Lower leg skin (tissue), 4 donors: ENCODE measurements around the gene CBFA2T3. TPM values are rescaled to one million over a fixed set of nuclear protein-coding genes. Genes with fewer than 3 reads are reported as not detected.

Experiments used
- DNase-seq, 2 donors: peaks; one replicate each; pipeline ENCODE4 v3.0.0-alpha.2; 2019; ENCODE audit warnings: low spot score in 2 of 2
- H3K4me3 ChIP-seq: fragments of 200-600 bp; sonication (generic); 2 replicates; pipeline ENCODE4 v1.5.1; 2017; ENCODE audit warnings: mild to moderate bottlenecking, low read depth; ENCODE audit not compliant: poor library complexity, severe bottlenecking
- CTCF ChIP-seq, 3 donors: fragments of 450-650 bp; IDR thresholded peaks; one replicate each; pipeline ENCODE4 v1.5.1; 2016; ENCODE audit warnings: antibody characterized with exemption in 3 of 3, mild to moderate bottlenecking in 3 of 3, moderate library complexity in 2 of 3
- POLR2A ChIP-seq, 2 donors: fragments of 450-650 bp; IDR thresholded peaks; one replicate each; pipeline ENCODE4 v1.6.1; 2016 to 2017; ENCODE audit warnings: antibody characterized with exemption in 2 of 2, mild to moderate bottlenecking in 1 of 2, moderate library complexity in 1 of 2
- WGBS, 2 donors: methylation state at CpG; one replicate each; pipeline ENCODE4 v1.1.5; 2018; 5-methylcytosine and 5-hydroxymethylcytosine counted together
- intact Hi-C: fragments of 100-400 bp; cut with DNase I; formaldehyde crosslinking; loops from one replicate; pipeline ENCODE4 v1.15.0; 2023; ENCODE audit warnings: low total_unique reads
- total RNA-seq, 4 donors: library from RNA; depleted of rRNA; stranded (reverse); fragments of >200 nt; gene quantifications; one replicate each; pipeline ENCODE4 v1.1.0, GENCODE V29; 2016

CBFA2T3 gene
- total RNA-seq, 4 donors from 2014 or later, result 0.93 to 4.4 (median 2.9) TPM

GRCh38 chr16:88877564-88878289, 99.3 kb downstream of the CBFA2T3 start:
- intact Hi-C loops, result no loop called here
- H3K4me3 ChIP-seq, result no peak overlapping the region
- DNase-seq, result no peak
- no peak for TF ChIP-seq CTCF (IDR thresholded peaks at IDR 0.05)
- TF ChIP-seq POLR2A (IDR thresholded peaks at IDR 0.05), result no peak
- WGBS, 2 donors, result 88 to 89% methylated on average over 19 of the region's 20 CpGs

- intact Hi-C loops, result no loop called here
- DNase-seq, result no peak
- no peak overlapping the region for H3K4me3 ChIP-seq
- WGBS, 2 donors, result 77 to 79% methylated on average over 32 of the region's 33 CpGs
- TF ChIP-seq CTCF (IDR thresholded peaks at IDR 0.05), result no peak
- no peak for TF ChIP-seq POLR2A (IDR thresholded peaks at IDR 0.05)
Observed at GRCh38 chr16:88876942-88877526, 100.0 kb downstream of the CBFA2T3 start.

GRCh38 chr16:88875703-88876234, 101.2 kb downstream of the CBFA2T3 start:
- TF ChIP-seq POLR2A (IDR thresholded peaks at IDR 0.05) (no peak), CTCF (IDR thresholded peaks at IDR 0.05) (no peak)
- intact Hi-C loops, result no loop called here
- no peak overlapping the region for H3K4me3 ChIP-seq
- WGBS, 2 donors, result 92 to 93% methylated on average over 22 of the region's 22 CpGs
- DNase-seq, result no peak

- DNase-seq, result no peak
- H3K4me3 ChIP-seq, result no peak overlapping the region
- no peak for TF ChIP-seq CTCF (IDR thresholded peaks at IDR 0.05)
- no peak for TF ChIP-seq POLR2A (IDR thresholded peaks at IDR 0.05)
- WGBS, 2 donors, result 90 to 91% methylated on average over 34 of the region's 34 CpGs
- intact Hi-C loops, result no loop called here
Observed at GRCh38 chr16:88874938-88875599, 101.9 kb downstream of the CBFA2T3 start.

- DNase-seq, result no peak
- no peak for TF ChIP-seq CTCF (IDR thresholded peaks at IDR 0.05)
- TF ChIP-seq POLR2A (IDR thresholded peaks at IDR 0.05), result no peak
- WGBS, 2 donors, result 71 to 86% methylated on average over 19 to 21 of the region's 25 CpGs
- intact Hi-C loops, result no loop called here
- no peak overlapping the region for H3K4me3 ChIP-seq
Observed at GRCh38 chr16:88872650-88873331, 104.2 kb downstream of the CBFA2T3 start.
